Measurements from ENCODE around the gene TOR1AIP2. TPM values are rescaled to one million over a fixed set of nuclear protein-coding genes. Genes with fewer than 3 reads are reported as not detected.

TOR1AIP2 gene
- 114 and 160 TPM in 2 replicates for total RNA-seq

DNA sequence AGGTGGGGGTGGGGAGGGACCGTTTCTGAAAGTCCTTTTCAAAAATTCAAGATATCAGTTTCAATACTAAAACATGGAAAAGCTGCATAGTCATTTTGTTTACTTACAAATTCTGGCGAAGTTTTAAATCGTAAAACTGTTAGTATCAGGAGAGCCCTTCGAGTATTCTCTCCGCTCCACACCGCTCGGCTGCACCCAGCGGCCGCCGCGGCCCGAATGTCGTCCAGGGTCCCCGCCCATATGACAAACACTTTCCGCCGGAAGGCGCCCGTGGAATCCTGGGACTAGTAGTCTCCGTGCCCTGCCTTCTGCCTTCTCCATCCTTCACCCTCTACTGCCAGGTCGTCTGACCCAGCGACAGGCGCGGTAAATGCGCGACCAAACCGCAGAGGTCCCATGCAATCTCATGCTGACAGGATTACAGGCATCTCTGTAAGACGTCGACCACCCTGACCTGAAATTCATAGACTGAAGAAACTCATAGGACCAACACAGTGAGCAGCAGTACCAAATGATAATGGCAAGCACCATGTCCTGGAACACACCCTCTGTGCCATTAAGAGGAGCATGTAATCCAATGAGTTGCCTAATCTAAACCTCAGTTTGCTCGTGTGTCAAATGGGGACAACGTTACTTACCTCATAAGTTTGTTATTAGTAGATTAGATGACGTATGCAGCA, at the start of gene TOR1AIP2:
Gene TOR1AIP2, minus strand, starts transcription at position 218 of the 680 bp plus-strand sequence. CDS start 25,138 bp downstream, outside the sequence.
- peak; percentile 88 for DNase-seq

DNA sequence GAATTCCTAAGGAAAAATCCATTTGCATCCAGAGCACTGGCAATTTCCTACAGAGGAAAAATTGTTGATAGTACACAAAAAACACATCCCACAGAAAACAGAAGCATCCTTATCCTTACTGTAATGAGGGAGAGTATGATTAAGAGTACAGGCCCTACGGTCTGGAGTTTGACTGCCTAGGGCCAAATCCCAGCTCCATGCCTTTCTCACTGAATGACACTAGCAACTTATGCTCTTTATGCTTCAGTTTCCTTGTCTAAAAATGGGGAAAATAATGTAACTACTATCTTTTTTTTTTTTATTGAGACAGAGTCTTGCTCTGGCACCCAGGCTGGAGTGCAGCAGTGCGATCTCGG, 49.2 kb upstream of the TOR1AIP2 start:
- no peak for DNase-seq

DNA sequence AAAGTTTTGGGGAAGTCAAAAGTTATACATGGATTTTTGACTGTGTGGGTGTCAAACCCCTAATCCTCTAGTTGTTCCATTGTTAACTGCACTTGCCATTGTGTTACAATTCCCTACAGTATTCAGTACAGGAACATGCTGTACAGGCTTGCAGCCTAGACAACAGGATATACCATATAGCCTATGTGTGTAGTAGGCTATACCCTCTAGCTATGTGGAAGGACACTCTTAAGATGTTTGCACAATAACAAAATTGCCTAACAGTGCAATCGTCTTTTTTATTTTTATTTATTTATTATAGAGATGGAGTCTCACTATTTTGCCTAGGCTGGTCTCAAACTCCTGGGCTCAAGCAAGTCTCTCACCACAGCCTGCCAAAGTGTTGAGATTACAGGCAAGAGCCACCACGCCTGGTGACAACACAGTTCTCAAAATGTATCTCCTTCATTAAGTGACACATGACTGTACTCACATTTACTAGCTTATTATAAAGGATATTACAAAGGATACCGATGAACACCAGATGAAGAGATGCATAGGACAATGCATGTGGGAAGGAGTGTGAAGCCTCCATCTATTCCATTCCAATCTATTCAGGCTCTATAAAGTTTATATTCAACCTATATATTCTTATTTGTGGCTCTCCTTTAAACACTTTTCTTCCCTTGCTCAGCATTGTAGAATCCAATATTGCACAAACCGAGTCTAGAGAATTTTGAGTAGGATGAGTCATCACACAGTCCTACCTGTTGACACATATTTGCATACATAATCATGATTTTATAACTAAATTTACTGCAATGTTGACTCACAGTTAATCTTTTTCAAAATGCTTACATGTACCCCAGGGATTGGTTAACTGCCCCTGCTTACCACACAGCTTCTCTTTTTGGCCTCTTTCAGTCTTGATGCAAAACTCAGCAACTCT, 48.6 kb upstream of the TOR1AIP2 start:
- DNase-seq = no peak

DNA sequence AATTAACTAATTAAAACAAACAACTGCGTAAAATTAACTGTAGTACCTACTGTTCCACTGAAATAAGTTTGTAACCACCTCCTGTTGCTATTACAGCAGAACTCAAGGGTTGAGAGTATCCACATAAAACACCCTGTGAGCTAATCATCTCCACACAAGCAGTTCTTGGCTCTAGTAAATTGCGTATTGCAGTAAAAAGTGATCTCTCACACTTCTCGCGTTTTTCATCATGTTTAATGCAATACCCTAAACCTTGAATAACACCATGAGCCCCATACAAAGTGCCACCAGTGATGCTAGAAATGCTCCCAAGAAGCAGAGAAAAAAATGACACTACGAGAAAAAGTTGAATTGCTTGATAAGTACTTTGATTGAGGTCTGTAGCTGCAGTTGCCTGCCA, 47.7 kb upstream of the TOR1AIP2 start:
- no peak for DNase-seq

DNA sequence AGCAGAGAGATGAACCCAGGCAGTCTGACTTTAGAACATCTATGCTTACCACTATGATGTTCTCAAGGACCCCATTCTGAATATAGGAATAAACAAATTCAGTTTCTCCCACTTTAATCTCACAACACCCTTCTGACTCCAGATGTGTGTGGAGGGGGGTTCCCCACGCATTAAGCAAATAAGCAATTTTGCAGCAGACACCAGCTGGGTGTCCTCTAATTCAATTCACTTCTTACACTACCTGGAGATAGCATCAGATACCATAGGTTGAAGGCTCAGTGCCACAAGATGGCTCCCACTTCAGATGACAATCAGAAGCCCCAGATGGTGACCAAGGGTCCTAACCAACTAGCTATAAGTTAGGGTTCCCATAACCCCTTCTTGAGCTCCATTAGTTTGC, 46.7 kb upstream of the TOR1AIP2 start:
- no peak for DNase-seq

DNA sequence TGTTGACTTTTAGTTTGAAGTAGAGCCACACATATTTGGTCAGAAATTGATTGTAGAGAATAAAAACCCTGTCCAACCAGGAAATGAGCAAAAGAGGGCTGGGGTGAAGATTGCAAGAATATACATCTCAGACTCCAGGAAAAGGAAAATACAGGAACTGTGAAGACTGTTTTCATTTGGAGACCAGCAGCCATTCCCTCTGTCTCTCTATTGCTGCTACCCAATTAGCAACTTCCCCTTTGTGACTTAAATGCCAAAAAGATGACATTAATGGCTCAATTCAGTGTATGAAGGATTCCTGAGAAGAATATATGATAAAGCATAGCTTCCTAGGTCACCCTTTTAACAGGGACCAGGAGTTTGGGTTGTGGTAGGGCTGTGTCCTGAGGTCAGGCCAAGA, 45.4 kb upstream of the TOR1AIP2 start:
- no peak for DNase-seq

DNA sequence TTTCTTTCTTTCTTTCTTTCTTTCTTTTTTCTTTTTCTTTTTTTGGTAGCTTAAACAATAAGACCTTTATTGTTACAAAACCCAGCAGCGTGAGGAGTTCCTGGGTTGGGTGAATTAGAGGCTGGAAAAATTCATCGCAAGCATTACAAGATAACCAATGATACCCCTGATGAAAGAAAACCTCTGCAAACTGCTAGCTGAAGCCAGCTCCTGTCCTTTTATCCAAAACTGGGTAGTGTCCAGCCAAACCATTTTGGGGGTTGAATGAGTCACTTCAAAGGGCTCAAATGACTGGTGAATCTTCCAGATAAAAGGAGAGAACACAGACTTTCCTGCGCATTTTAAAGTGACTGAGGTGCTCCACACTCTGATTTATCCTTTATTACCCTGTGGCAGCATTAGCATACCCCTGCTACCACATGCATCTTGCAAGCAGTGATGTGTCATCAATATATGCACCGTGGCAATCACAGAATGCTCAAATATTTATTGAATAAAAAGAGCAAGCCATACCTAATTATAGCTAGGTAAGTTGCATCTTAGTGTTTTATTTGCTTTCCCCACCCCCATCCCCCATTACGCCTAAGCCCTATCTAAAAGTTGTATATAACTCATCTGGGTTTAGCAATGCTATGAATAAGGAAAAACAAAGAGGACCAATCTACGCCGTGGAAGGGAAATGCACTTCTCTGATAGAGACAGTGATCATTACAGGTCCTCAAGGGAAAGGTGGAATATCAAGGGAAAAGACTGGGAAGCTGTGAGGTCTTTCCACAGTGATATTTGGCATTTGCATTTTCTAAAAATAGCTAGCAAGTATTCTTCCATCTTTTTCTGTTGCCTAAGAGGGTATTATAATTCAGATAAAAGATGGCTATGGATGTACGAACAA, 44.6 kb upstream of the TOR1AIP2 start:
- no peak for DNase-seq

DNA sequence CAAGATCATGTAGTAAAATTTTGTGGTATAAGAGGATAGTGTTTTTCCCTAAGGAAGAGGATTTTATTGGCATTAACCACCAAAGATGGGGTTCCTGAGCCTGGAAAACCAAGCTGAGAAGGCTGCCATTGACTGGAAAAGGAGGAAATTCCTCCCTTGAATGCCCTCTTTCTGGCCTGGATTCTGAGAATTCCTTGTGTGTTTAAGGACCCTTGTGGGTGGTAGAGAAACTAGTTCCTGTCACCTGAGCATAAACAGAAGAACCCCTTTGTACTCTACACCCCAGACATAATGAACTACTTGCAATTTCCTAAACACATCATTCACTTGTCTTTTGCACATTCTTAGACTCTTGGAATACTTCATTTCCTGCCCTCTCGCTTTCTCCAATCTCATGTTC, 43.9 kb upstream of the TOR1AIP2 start:
- no peak for DNase-seq

DNA sequence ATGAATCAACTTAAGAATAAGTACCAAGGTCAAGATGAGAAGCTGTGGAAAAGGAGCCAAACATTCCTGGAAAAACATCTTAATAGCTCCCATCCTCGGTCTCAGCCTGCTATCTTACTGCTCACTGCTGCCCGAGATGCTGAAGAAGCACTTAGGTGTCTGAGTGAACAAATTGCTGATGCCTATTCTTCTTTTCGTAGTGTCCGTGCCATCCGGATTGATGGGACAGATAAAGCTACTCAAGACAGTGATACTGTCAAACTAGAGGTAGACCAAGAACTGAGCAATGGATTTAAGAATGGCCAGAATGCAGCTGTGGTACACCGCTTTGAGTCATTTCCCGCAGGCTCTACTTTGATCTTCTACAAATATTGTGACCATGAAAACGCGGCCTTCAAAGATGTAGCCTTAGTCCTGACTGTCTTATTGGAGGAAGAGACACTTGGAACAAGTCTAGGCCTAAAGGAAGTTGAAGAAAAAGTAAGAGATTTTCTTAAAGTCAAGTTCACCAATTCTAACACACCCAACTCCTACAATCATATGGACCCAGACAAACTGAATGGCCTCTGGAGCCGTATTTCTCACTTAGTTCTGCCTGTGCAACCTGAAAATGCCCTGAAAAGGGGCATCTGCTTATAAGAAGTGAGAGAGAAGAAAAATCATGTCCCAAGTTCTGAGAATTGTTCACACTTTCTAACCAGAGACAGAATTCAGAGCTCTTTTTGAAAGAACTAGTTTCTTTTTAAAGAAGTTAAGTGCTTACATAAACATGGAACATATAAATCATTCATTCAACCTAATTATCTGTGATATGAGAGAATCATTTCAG, 40.2 kb upstream of the TOR1AIP2 start:
- no peak for DNase-seq

DNA sequence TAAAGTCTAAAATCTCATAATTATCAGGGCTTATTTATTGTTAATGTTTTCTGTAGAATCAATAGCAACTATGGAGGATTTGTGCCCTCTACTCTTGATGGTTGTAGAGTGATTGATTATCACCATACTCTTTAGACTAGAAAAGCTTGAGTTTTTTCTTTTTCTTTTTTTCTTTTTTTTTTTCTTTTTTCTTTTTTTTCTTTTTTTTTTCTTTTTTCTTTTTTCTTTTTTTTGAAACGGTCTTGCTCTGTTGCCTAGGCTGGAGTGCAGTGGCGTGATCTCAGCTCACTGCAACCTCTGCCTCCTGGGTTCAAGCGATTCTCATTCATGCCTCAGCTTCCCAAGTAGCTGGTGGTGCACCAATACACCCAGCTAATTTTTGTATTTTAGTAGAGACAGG, 34.2 kb upstream of the TOR1AIP2 start:
- DNase-seq = no peak

DNA sequence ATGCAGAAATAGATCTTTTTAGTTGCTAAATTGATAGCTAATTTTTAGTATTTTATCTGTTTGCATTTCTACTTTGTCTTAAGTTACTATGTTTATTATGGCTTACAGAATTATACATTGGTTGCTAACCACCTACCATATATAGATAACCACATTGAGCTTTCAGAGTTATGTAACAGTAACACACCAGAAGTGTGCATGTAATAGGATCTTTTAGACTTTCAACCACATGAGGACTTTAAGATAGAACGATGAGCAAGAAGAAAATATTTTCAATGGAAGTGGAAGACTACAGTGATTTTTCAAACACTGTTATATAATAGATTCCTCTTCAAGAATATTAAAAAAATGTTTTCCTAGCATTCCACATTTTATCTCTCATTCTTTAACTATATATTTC, 33.3 kb upstream of the TOR1AIP2 start:
- DNase-seq = no peak

DNA sequence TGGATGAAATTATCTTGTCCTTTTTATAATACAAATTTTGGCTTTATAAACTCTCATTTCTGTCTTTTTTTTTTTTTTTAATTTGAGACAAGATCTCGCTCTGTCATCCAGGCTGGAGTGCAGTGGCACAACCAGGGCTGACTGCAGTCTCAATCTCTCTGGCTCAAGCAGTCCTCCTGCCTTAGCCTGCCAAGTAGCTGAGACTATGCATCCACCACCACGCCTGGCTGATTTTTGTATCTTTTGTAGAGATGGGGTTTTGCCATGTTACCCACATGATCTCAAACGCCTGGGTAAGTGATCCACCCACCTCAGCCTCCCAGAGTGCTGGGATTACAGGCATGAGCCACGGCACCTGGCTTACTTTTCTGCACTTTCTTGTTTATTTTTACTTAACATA, 12.0 kb upstream of the TOR1AIP2 start:
- no peak for DNase-seq

DNA sequence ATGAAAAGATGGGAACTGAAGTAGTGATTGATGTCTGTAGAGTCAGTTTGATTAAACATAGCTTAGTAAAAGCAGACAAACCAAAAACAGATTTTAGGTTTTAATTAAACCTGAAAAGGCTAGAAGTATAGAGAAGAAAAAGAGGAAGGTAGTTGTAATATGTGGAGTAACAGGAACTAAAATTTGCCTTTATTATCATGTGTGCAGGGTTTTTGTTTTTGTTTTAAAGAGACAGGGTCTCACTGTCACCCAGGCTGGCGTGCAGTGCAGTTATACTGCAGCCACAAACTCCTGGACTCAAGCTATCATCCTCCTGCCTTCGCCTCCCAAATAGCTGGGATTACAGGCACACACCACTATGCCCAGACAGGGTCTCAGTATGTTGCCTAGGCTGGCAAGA, 10.5 kb upstream of the TOR1AIP2 start:
- no peak for DNase-seq

DNA sequence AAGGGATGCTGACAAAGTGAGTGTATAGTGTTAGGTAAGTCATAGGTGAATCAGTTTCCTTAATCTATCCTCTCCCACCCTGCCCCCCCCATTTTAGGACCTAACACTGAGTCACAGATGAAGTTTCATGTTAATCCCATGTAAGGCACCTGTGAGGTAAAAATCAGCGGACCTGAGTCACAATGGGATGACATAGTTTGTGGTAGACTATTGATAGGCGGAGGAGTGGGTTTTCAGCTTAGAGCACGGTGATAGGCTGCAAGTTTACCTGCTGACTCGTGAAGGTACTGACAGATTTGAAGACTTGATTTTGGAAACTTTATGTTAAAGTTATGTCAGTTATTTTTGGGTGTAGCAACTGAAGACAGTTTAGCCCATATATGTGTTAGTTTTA, 6.1 kb upstream of the TOR1AIP2 start:
- peak; percentile 55 for DNase-seq

DNA sequence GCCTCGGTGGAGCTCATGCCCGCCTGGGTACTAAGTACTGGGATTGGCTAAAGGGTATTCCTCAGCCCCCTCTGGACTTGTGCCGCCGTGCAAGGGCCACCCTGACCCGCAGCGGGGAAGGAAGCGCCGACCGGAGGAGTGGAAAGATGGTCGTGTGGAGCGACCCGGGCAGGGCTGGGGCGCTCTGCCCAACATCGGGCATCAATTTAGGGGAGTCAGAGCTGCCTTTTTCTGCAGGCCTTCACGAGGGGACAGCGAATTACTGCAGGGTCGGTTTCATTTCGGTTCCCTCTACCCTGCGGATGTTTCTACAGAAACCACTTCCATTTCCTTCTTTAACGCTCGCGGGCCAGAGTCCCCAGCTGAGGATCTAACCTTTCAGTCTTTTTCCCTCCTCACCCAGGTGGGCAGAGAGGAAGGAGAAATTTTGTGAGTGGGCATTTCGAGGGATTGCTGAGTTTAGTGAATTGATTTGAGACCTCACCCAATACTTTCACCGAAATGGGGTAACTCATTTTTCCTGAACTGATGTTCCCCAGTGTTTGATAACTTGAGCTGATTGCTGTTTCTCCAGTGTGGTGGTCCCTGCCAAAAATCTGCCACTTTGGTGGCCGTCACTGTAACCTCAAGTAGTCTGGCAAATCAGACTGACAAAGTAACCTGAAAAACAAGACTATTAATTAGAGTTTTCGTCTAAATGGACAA, 5.6 kb upstream of the TOR1AIP2 start:
- no peak for DNase-seq

DNA sequence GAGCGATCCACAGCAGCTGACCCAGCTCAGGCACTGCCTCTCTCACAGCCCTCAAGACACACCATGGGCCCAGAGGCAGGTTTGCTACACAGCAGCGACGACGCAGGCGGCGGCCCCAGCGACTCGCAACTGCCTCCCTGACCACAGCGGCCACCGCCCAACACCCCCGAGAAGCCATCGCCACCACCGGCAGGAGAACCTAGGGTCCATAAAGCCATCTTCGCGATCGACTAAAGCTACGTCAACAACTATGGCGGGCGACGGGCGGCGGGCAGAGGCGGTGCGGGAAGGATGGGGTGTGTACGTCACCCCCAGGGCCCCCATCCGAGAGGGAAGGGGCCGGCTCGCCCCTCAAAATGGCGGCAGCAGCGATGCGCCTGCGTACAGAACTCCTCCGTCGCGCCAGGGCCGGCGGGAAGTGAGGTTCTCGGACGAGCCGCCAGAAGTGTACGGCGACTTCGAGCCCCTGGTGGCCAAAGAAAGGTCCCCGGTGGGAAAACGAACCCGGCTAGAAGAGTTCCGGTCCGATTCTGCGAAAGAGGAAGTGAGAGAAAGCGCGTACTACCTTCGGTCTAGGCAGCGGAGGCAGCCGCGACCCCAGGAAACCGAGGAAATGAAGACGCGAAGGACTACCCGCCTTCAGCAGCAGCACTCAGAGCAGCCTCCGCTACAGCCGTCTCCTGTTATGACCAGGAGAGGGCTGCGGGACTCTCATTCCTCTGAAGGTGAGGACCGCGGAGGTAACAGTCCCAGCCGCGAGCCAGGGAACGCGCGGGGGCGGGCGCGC, 4.8 kb upstream of the TOR1AIP2 start, which contains the start of gene TOR1AIP1:
Gene TOR1AIP1, plus strand, starts transcription at position 33 of the 787 bp plus-strand sequence. Its CDS starts 218 bp downstream, at position 251.
- peak; percentile 99 for DNase-seq

DNA sequence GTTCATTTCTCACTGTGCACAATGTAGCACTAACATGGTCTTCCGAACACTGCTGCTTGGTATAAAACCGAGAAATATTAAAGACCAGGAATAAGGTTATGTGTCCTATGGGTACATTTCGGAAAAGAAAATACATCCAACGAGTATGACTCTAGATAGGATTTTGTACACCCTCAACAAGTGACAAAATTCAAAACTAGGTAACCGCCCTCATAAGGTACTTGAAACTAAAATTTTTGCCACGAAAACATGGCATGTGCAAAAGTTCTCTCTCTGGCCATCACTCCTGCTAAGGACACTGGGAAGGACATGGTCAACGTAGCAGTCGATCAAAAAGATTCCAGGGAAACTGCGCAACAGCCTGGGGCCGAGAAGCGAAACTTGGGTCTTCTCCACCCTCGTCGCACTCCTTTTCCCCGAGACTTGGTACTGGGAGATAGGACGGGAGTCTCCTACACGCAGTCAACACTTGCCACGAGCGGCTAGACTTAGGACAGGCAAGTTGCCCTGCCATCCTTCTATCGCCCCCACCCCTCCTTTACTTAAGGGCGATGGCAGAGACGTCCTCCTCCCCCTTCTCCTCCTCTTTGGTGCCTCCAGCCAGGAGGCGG, 4.1 kb upstream of the TOR1AIP2 start:
- DNase-seq = peak; percentile 96

DNA sequence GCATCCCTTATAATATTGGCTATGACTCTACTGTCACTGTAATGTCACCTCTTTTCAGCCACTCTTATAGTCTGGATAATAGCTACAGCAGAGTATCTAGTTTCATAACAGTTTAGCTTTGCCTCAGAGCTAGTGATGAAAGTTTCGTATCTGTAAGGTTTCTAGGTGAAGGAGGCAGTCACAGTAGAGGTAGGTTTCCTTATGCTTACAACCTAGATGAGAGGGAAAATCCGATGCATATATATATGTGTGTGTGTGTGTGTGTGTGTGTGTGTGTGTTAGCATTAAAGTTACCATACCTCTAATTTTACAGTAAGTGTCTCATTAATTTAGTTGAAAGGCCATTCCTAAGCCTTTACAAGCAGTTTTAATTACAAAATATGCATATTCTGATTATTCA, 2.2 kb upstream of the TOR1AIP2 start:
- DNase-seq = no peak

DNA sequence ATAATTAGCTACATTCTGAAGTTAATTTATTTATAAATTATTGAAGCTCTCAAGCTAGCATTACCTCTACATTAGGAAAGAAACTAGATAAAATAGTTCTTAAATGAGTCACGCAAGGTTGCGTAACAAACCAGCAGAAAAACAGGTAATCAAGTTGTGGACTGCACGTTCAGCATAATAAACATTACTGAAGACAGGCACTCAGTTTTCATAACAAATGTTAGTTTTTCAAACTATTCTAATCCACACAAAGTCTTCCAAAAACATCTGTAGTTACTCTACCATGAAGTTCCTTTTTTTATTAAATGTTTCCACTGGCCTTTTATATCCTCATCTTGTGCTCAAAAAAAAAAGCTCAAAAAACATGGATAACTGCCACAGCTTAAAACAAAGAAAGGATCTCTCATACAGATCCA, 1.3 kb downstream of the TOR1AIP2 start:
- peak; percentile 70 for DNase-seq
